Vagina (tissue), 2 donors: Measurements from ENCODE around the gene PCSK6.

Experiments used
- CTCF ChIP-seq, 3 experiments: fragments of 450-650 bp in 2 of 3; fragments of 200-600 bp in 1 of 3; sonication (generic) in 1 of 3; IDR thresholded peaks; one replicate each; pipeline ENCODE4 v1.5.1; 2017 to 2019; ENCODE audit warnings: antibody characterized with exemption in 3 of 3, mild to moderate bottlenecking in 2 of 3, moderate library complexity in 2 of 3
- POLR2A ChIP-seq, 2 donors: fragments of 450-650 bp; IDR thresholded peaks; one replicate each; pipeline ENCODE4 v1.6.1; 2017; ENCODE audit warnings: antibody characterized with exemption in 2 of 2, mild to moderate bottlenecking in 2 of 2, moderate library complexity in 2 of 2

- TF ChIP-seq CTCF (IDR thresholded peaks at IDR 0.05) (no peak), POLR2A (IDR thresholded peaks at IDR 0.05) (no peak)
These were observed 6.9 kb upstream of the PCSK6 start for GRCh38 chr15:101496198-101496986.
